H1 (cell line): ENCODE data around the gene HSF4. TPM values are rescaled to one million over a fixed set of nuclear protein-coding genes. Genes with fewer than 3 reads are reported as not detected.

Experiments
- CTCF ChIA-PET: fragments of 300-600 bp; sonication (Branson Sonifier 250); formaldehyde crosslinking; loops from one replicate; lab custom pipeline; 2021; ENCODE audit not compliant: partially characterized antibody; lab: Charles Lee
- POLR2A ChIA-PET: fragments of 300-600 bp; sonication (Branson Sonifier 250); formaldehyde crosslinking; loops from one replicate; lab custom pipeline; 2021; ENCODE audit warnings: inconsistent platforms; ENCODE audit not compliant: partially characterized antibody; lab: Charles Lee
- DNase-seq, 2 experiments: peaks; one replicate each; pipeline versions ENCODE4 v3.0.0 to v3.0.0-alpha.2; 2010 to 2022; ENCODE audit warnings: low spot score in 2 of 2, low read depth in 1 of 2, mixed read lengths in 1 of 2
- FAIRE-seq: peaks from 2 replicates; lab custom pipeline; 2011; peaks lifted over from hg19 to GRCh38; lab: Jason Lieb, UNC
- H2AFZ ChIP-seq: 2 replicates; pipeline ENCODE4 v1.8.1; 2012; ENCODE audit warnings: low read length, inconsistent platforms
- H2AK5ac ChIP-seq: 2 replicates; pipeline ENCODE4 v1.6.1; 2013; ENCODE audit warnings: low read depth, low read length
- H2BK120ac ChIP-seq: replicated peaks from 2 replicates; pipeline ENCODE3; 2013; ENCODE audit warnings: low read depth, low read length, inconsistent platforms
- H2BK12ac ChIP-seq: 2 replicates; pipeline ENCODE4 v1.6.1; 2013; ENCODE audit warnings: low read depth, low read length
- H2BK15ac ChIP-seq: 2 replicates; pipeline ENCODE4 v1.6.1; 2013; ENCODE audit warnings: low read length
- H2BK20ac ChIP-seq: 2 replicates; pipeline ENCODE4 v1.6.1; 2013; ENCODE audit warnings: low read length
- H2BK5ac ChIP-seq: 2 replicates; pipeline ENCODE4 v1.6.1; 2013; ENCODE audit warnings: low read depth, low read length
- H3K14ac ChIP-seq: 2 replicates; pipeline ENCODE4 v1.6.1; 2013; ENCODE audit warnings: inconsistent platforms; ENCODE audit not compliant: insufficient read length
- H3K18ac ChIP-seq: 2 replicates; pipeline ENCODE4 v1.6.1; 2013; ENCODE audit warnings: low read length; ENCODE audit errors: extremely low read depth
- H3K23ac ChIP-seq: 2 replicates; pipeline ENCODE4 v1.6.1; 2013; ENCODE audit warnings: inconsistent platforms; ENCODE audit not compliant: insufficient read length
- H3K23me2 ChIP-seq: 2 replicates; pipeline ENCODE4 v1.6.1; 2013; ENCODE audit warnings: low read depth, low read length
- H3K27ac ChIP-seq: 2 replicates; pipeline ENCODE4 v1.6.1; 2011; ENCODE audit warnings: low read depth, low read length, inconsistent platforms
- H3K27me3 ChIP-seq, 4 experiments: replicated peaks in 1 of 4; 1 replicate in 1 of 4; 2 replicates in 3 of 4; pipeline versions ENCODE4 v1.6.1 to v1.8.1; 2011 to 2013; ENCODE audit warnings: low read length in 3 of 4, mild to moderate bottlenecking in 3 of 4, inconsistent platforms in 2 of 4, mixed read lengths in 2 of 4, moderate library complexity in 1 of 4; ENCODE audit not compliant: control insufficient read depth in 3 of 4, insufficient read depth in 3 of 4; ENCODE audit errors: extremely low read depth in 1 of 4
- H3K36me3 ChIP-seq, 4 experiments: 2 replicates each; pipeline versions ENCODE4 v1.6.1 to v1.8.1; 2011 to 2013; ENCODE audit warnings: mild to moderate bottlenecking in 4 of 4, low read length in 3 of 4, moderate library complexity in 2 of 4, control low read depth in 1 of 4, inconsistent platforms in 1 of 4; ENCODE audit not compliant: insufficient read depth in 4 of 4, control insufficient read depth in 2 of 4
- H3K4ac ChIP-seq: replicated peaks from 2 replicates; pipeline ENCODE3; 2013; ENCODE audit warnings: low read length, low read depth, mixed read lengths, inconsistent platforms; ENCODE audit not compliant: insufficient read length
- H3K4me1 ChIP-seq, 4 experiments: replicated peaks in 1 of 4; 1 replicate in 1 of 4; 2 replicates in 3 of 4; pipeline versions ENCODE4 v1.6.1 to v1.8.1; 2011 to 2013; ENCODE audit warnings: low read length in 3 of 4, inconsistent platforms in 2 of 4, mixed read lengths in 1 of 4; ENCODE audit not compliant: insufficient read depth in 4 of 4, control insufficient read depth in 3 of 4
- H3K4me2 ChIP-seq, 2 experiments: 2 replicates each; pipeline versions ENCODE4 v1.6.1 to v1.8.1; 2011 to 2013; ENCODE audit warnings: low read depth in 2 of 2, low read length in 2 of 2, control low read depth in 1 of 2, inconsistent platforms in 1 of 2, mild to moderate bottlenecking in 1 of 2; ENCODE audit not compliant: insufficient read depth in 1 of 2
- H3K4me3 ChIP-seq, 4 experiments: fragments of 200-600, 300-600 bp in 1 of 4; sonication (generic), shearing (Covaris generic), sonication (Bioruptor Twin) in 1 of 4; 2 replicates each; pipeline versions ENCODE4 v1.5.1 to v1.8.1; 2011 to 2016; ENCODE audit warnings: low read length in 4 of 4, low read depth in 3 of 4, control low read depth in 2 of 4, inconsistent platforms in 2 of 4, mild to moderate bottlenecking in 2 of 4, mixed read lengths in 1 of 4, moderate library complexity in 1 of 4; ENCODE audit not compliant: insufficient read depth in 2 of 4; ENCODE audit errors: extremely low read depth in 1 of 4
- H3K56ac ChIP-seq: replicated peaks from 2 replicates; pipeline ENCODE3; 2013; ENCODE audit warnings: low read depth, mild to moderate bottlenecking, mixed read lengths, low read length, inconsistent platforms; ENCODE audit not compliant: insufficient read length
- H3K79me1 ChIP-seq: 2 replicates; pipeline ENCODE4 v1.6.1; 2013; ENCODE audit warnings: low read depth, low read length, control low read depth
- H3K79me2 ChIP-seq, 2 experiments: 2 replicates each; pipeline versions ENCODE4 v1.6.1 to v1.8.1; 2012 to 2013; ENCODE audit warnings: low read length in 2 of 2, mild to moderate bottlenecking in 2 of 2, inconsistent platforms in 1 of 2; ENCODE audit not compliant: insufficient read depth in 2 of 2, control insufficient read depth in 1 of 2
- H3K9ac ChIP-seq, 4 experiments: replicated peaks in 1 of 4; 1 replicate in 1 of 4; 2 replicates in 3 of 4; pipeline versions ENCODE4 v1.6.1 to v1.8.1; 2011 to 2013; ENCODE audit warnings: low read depth in 3 of 4, low read length in 3 of 4, control low read depth in 2 of 4, mild to moderate bottlenecking in 2 of 4, moderate library complexity in 2 of 4, inconsistent platforms in 1 of 4; ENCODE audit errors: extremely low read depth in 1 of 4
- H3K9me3 ChIP-seq, 2 experiments: 2 replicates each; pipeline versions ENCODE4 v1.6.1 to v1.8.1; 2012 to 2013; ENCODE audit warnings: mild to moderate bottlenecking in 2 of 2, moderate library complexity in 2 of 2, control low read depth in 1 of 2, inconsistent platforms in 1 of 2, low read depth in 1 of 2, low read length in 1 of 2, mixed read lengths in 1 of 2; ENCODE audit not compliant: insufficient read depth in 2 of 2
- H4K20me1 ChIP-seq, 2 experiments: replicated peaks in 1 of 2; 2 replicates each; pipeline versions ENCODE3 to v1.8.1; 2011 to 2013; ENCODE audit warnings: inconsistent platforms in 2 of 2, low read length in 2 of 2, mild to moderate bottlenecking in 1 of 2; ENCODE audit not compliant: insufficient read depth in 2 of 2, control insufficient read depth in 1 of 2
- H4K5ac ChIP-seq: 2 replicates; pipeline ENCODE4 v1.6.1; 2013; ENCODE audit warnings: low read length, low read depth, mixed read lengths, inconsistent platforms; ENCODE audit not compliant: insufficient read length
- H4K8ac ChIP-seq: 2 replicates; pipeline ENCODE4 v1.8.0; 2013; ENCODE audit warnings: mild to moderate bottlenecking, moderate library complexity, low read length, inconsistent platforms; ENCODE audit not compliant: insufficient read depth; ENCODE audit errors: extremely low read depth
- H4K91ac ChIP-seq: replicated peaks from 2 replicates; pipeline ENCODE3; 2013; ENCODE audit warnings: low read length, mixed read lengths, inconsistent platforms; ENCODE audit not compliant: insufficient read length
- BRCA1 ChIP-seq: IDR thresholded peaks from 2 replicates; pipeline ENCODE4 v1.6.1; 2012; ENCODE audit warnings: low read depth, low read length, improper control_type of control experiment
- CREB1 ChIP-seq: IDR thresholded peaks from 2 replicates; pipeline ENCODE4 v1.6.1; 2012; ENCODE audit warnings: inconsistent platforms
- CTCF ChIP-seq, 3 experiments: IDR thresholded peaks; 1 replicate in 2 of 3; 2 replicates in 1 of 3; pipeline versions ENCODE4 v1.5.1 to v1.6.1; 2011; ENCODE audit warnings: low read length in 3 of 3, mild to moderate bottlenecking in 3 of 3, inconsistent platforms in 2 of 3, low read depth in 1 of 3, moderate library complexity in 1 of 3; ENCODE audit not compliant: insufficient read depth in 1 of 3; ENCODE audit errors: control extremely low read depth in 1 of 3
- EZH2 ChIP-seq: fragments of 200-600 bp; sonication (generic); IDR thresholded peaks from 2 replicates; pipeline ENCODE4 v1.7.1; 2012; ENCODE audit warnings: low read depth, mild to moderate bottlenecking, moderate library complexity, low read length, inconsistent platforms; ENCODE audit not compliant: severe bottlenecking
- FOSL1 ChIP-seq: IDR thresholded peaks from 2 replicates; pipeline ENCODE4 v1.6.1; 2011; ENCODE audit warnings: mild to moderate bottlenecking, low read depth, low read length, moderate library complexity; ENCODE audit not compliant: insufficient read depth
- NANOG ChIP-seq: IDR thresholded peaks from 2 replicates; pipeline ENCODE4 v1.6.1; 2011; ENCODE audit warnings: low read length, low read depth, mild to moderate bottlenecking, inconsistent platforms; ENCODE audit not compliant: insufficient read depth, poor library complexity, severe bottlenecking
- POU5F1 ChIP-seq: IDR thresholded peaks from 2 replicates; pipeline ENCODE4 v1.6.1; 2011; ENCODE audit warnings: low read depth, mild to moderate bottlenecking, low read length, moderate library complexity
- SP4 ChIP-seq: IDR thresholded peaks from 2 replicates; pipeline ENCODE4 v1.6.1; 2012; ENCODE audit warnings: low read length, inconsistent platforms
- WGBS, 2 experiments: shearing (Covaris generic) in 1 of 2; methylation state at CpG; one replicate each; pipeline versions ENCODE4 v1.1.6 to v1.1.7; 2013 to 2015; ENCODE audit warnings: low lambda C conversion rate in 2 of 2, mixed read lengths in 2 of 2, inconsistent platforms in 1 of 2, low coverage in 1 of 2, missing lambda C conversion rate in 1 of 2; ENCODE audit not compliant: insufficient replicate concordance in 2 of 2, insufficient coverage in 1 of 2, insufficient read length in 1 of 2; ENCODE audit errors: extremely low coverage in 1 of 2, missing lambda C conversion rate in 1 of 2; 5-methylcytosine and 5-hydroxymethylcytosine counted together
- polyA plus RNA-seq, 7 experiments: library from polyadenylated mRNA; depleted of rRNA in 3 of 7; stranded (reverse) in 5 of 7; unstranded in 2 of 7; fragments of >200 nt in 5 of 7; fragments of 200-250 nt in 2 of 7; gene quantifications; 1 replicate in 5 of 7; 2 replicates in 1 of 7; 4 replicates in 1 of 7; pipeline versions ENCODE4 v1.2.1 to v1.2.3, GENCODE V29; 2011 to 2013; ENCODE audit warnings: missing spikeins in 2 of 7, mixed read lengths in 2 of 7
- total RNA-seq: library from RNA; stranded (reverse); fragmentation: NEBNext Ultra II Directional; extraction: Animal tissue kit (Norgen Biotek cat#: 25700); gene quantifications from 2 replicates; pipeline ENCODE4 v1.2.1, GENCODE V29; 2021

Gene HSF4
- total and polyA plus RNA-seq, 2 of the 8 experiments (the other 6 are each of a cell fraction or from before 2014, with no cell fraction given), result 0.14 TPM; not detected in 1

- Histone ChIP-seq H2AFZ (no peak overlapping the region), H4K91ac (no peak overlapping the region), H3K79me1 (no peaks in the 10 kb centered on the region), H3K23ac (no peak overlapping the region), H2BK5ac (no peak overlapping the region; the same call in 1 of the 2 replicates), H3K23me2 (peaks cover 13% of the 10 kb centered on the region; the same call in 1 of the 2 replicates), H3K27ac (no peak overlapping the region), H3K4me3 (peak overlapping the region in 3 of 4 experiments; percentile 84 to 90 (median 86); a peak in 3 of 8 replicates), H2BK15ac (no peak overlapping the region), H3K18ac (no peak overlapping the region), H4K5ac (no peak overlapping the region), H2BK20ac (no peak overlapping the region), H3K14ac (no peak overlapping the region), H3K4me1 (peaks cover 0 to 17% (median 10%) of the 10 kb centered on the region in 4 experiments; a peak in 5 of 7 replicates), H3K4ac (no peak overlapping the region), H3K56ac (no peak overlapping the region), H3K4me2 (peak overlapping the region; percentile 67 to 92), H4K20me1 (peaks cover 2 to 20% of the 10 kb centered on the region in 2 experiments), H4K8ac (0 out of 2 replicates have a peak overlapping the region, but pooled peaks have one; percentile 89), H3K9me3 (no peaks in the 10 kb centered on the region), H2BK12ac (no peak overlapping the region), H2BK120ac (no peak overlapping the region), H3K27me3 (peaks cover 8 to 32% (median 19%) of the 10 kb centered on the region in 4 experiments), H3K79me2 (peaks cover 0 to 5% of the 10 kb centered on the region in 2 experiments; a peak in 1 of 4 replicates), H3K9ac (no peak overlapping the region), H2AK5ac (no peak overlapping the region), H3K36me3 (no peaks in the 10 kb centered on the region; a peak in 1 of 8 replicates)
- POLR2A ChIA-PET, result interaction anchor here (0.6 to 4.0 kb wide), 13 partner anchors 11 to 251 kb away, joined by 3 to 19 read pairs (median 4); partner anchors contain the start of genes HSF4 and NOL3
- DNase-seq (peak; percentile 77 to 97), FAIRE-seq (peak; percentile 72)
- 10% methylated on average over 31 of the region's 43 CpGs; no CpG with 5 or more reads in 1 of the 2 experiments for WGBS, 2 experiments
- CTCF ChIA-PET, result interaction anchor here (0.5 to 9.3 kb wide), 34 partner anchors 9 to 458 kb away, joined by 3 to 151 read pairs (median 4); partner anchors contain the start of genes B3GNT9, CES3, ELMO3 and FBXL8
- no peak for TF ChIP-seq BRCA1
- peak; percentile 64 for TF ChIP-seq EZH2
- peak; percentile 60; the same call in 1 of the 2 replicates for TF ChIP-seq CREB1
- no peak for TF ChIP-seq FOSL1
- peak in 2 of 3 experiments; percentile 95 to 96; a peak in 3 of 4 replicates for TF ChIP-seq CTCF (IDR thresholded peaks at IDR 0.05; ENCODE audit: control extremely low read depth in 1 of 3, insufficient read depth in 1 of 3, low read depth in 1 of 3, low read length in 3 of 3)
- peak; percentile 27 for TF ChIP-seq NANOG
- TF ChIP-seq SP4, result peak; percentile 74; the same call in 1 of the 2 replicates
- no peak for TF ChIP-seq POU5F1
Measured at GRCh38 chr16:67184995-67185650, 20.6 kb downstream of the HSF4 start.
